HFFc6 (cell line): ENCODE results near the gene TF. TPM values are rescaled to one million over a fixed set of nuclear protein-coding genes. Genes with fewer than 3 reads are reported as not detected.
A peak's percentile ranks its signal among the peaks of the same experiment; 100 is the strongest.

Source experiments
- DNase-seq: peaks from one replicate; pipeline ENCODE4 v3.0.0-alpha.2; 2018
- H3K27ac Mint-ChIP-seq: 2 replicates; pipeline ENCODE4 v1.8.0; 2020; ENCODE audit warnings: mild to moderate bottlenecking, mixed read lengths
- H3K27me3 Mint-ChIP-seq: 2 replicates; pipeline ENCODE4 v1.8.0; 2021; ENCODE audit warnings: mild to moderate bottlenecking, moderate library complexity, mixed read lengths; ENCODE audit not compliant: insufficient read depth
- H3K36me3 Mint-ChIP-seq: 2 replicates; pipeline ENCODE4 v1.8.0; 2021; ENCODE audit warnings: low read depth, mixed read lengths
- H3K4me1 Mint-ChIP-seq: 2 replicates; pipeline ENCODE4 v1.8.0; 2020; ENCODE audit warnings: low read depth, mixed read lengths
- H3K4me3 Mint-ChIP-seq: 2 replicates; pipeline ENCODE4 v1.8.0; 2020; ENCODE audit warnings: mild to moderate bottlenecking, moderate library complexity, mixed read lengths
- H3K9me3 Mint-ChIP-seq: 2 replicates; pipeline ENCODE4 v1.8.0; 2020; ENCODE audit warnings: mild to moderate bottlenecking, mixed read lengths
- total RNA-seq, 6 experiments: library from RNA; stranded (reverse); fragmentation: NEBNext Ultra II Directional; extraction: Animal tissue kit (Norgen Biotek cat#: 25700); gene quantifications; 2 replicates in 1 of 6; 3 replicates in 5 of 6; pipeline ENCODE4 v1.2.3, GENCODE V29; 2021
- TF ChIP-seq, protein P1 (sequence below): fragments of 200-600 bp; sonication (generic); IDR thresholded peaks from 2 replicates; pipeline ENCODE4 v1.5.0; 2021; ENCODE audit warnings: antibody characterized with exemption, mild to moderate bottlenecking

TF gene
- total RNA-seq, 6 experiments from 2014 or later: under 0.01 to 0.13 (median 0.02) TPM; not detected in 1

DNA sequence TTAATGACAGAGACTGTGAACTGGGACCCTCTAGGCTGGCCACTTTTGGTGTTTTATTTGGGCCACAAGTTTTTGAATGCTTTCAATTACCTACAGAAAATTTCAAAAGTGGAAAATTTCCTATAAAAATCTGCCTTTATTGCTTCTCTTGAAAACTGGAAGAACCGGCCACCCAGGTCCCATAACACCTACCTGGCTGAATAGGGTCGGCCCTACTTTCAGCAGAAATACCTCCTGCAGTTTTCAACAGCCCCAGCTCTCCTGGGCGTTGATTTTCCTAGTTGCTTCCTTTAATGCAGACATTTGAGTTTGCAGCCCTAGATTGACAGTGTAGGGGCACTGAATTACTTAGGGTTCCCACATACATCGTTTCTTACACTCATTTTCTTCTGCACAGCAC, 58.7 kb downstream of the TF start:
- no peak overlapping the region; the same call in 1 of the 2 replicates for H3K27ac Mint-ChIP-seq
- no peaks in the 10 kb centered on the region for H3K9me3 Mint-ChIP-seq
- H3K27me3 Mint-ChIP-seq: peaks cover 7% of the 10 kb centered on the region; the same call in 1 of the 2 replicates
- H3K4me3 Mint-ChIP-seq: peak overlapping the region; percentile 98
- peaks cover 6% of the 10 kb centered on the region; the same call in 1 of the 2 replicates for H3K36me3 Mint-ChIP-seq
- TF ChIP-seq, protein P1, sequence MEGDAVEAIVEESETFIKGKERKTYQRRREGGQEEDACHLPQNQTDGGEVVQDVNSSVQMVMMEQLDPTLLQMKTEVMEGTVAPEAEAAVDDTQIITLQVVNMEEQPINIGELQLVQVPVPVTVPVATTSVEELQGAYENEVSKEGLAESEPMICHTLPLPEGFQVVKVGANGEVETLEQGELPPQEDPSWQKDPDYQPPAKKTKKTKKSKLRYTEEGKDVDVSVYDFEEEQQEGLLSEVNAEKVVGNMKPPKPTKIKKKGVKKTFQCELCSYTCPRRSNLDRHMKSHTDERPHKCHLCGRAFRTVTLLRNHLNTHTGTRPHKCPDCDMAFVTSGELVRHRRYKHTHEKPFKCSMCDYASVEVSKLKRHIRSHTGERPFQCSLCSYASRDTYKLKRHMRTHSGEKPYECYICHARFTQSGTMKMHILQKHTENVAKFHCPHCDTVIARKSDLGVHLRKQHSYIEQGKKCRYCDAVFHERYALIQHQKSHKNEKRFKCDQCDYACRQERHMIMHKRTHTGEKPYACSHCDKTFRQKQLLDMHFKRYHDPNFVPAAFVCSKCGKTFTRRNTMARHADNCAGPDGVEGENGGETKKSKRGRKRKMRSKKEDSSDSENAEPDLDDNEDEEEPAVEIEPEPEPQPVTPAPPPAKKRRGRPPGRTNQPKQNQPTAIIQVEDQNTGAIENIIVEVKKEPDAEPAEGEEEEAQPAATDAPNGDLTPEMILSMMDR: no peak
- DNase-seq: no peak
- H3K4me1 Mint-ChIP-seq: peaks cover 29% of the 10 kb centered on the region

DNA sequence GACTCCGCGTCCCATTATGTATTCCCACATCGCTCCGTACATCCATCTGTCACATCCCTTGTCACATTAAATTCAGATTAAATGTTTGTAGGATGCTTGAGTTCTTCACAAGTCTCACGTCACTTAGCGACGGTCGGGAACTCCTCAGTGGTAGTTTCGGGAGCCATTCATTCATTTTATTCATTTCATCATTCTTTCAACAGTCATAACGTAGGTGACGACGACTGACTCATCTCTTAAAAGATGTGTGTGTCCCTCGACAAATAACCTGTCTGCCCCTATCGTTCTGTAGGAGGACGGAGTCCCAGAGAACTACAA, 59.1 kb downstream of the TF start:
- Mint-ChIP-seq H3K27me3 (peaks cover 6% of the 10 kb centered on the region; the same call in 1 of the 2 replicates), H3K36me3 (peaks cover 6% of the 10 kb centered on the region; the same call in 1 of the 2 replicates), H3K27ac (peak overlapping the region; percentile 87), H3K4me3 (peak overlapping the region; percentile 98), H3K4me1 (peaks cover 25% of the 10 kb centered on the region), H3K9me3 (no peaks in the 10 kb centered on the region)
- DNase-seq: no peak
- TF ChIP-seq, protein P1: no peak

DNA sequence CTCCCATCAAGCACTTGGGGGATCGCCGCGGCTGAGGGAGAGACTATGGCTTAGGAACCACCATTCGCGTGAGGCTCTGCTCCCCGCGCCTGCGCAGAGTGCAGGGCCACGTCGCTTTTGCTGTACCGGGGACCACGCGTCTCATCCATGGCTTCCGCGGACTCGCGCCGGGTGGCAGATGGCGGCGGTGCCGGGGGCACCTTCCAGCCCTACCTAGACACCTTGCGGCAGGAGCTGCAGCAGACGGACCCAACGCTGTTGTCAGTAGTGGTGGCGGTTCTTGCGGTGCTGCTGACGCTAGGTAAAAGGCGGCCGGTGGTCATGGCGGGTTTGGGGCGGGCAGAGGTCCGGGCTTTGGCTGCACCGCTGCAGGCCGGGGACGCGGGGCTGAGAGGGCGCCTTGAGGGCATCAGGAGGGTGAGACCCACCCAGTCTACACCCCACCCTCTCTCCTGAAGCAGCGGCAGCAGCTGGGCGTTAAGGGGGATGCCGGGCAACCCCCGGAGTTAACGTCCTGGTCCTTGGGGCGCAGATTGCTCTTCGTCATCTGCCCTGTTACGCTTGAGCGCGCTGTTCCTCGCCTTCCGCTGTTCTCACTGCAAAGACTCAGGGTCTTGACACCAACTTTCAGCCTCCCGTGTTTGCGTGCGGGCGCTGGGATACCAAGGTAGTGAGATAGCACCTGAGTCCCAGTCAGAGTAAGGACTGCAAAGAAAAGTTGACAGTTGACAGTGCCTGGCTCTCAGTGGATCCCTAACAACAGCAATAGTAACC, 59.7 kb downstream of the TF start, which contains the start of gene SRPRB:
SRPRB (plus strand) TSS at position 114 of the 774 bp plus-strand sequence; CDS start at position 148, 34 bp downstream.
- Mint-ChIP-seq H3K36me3 (peaks cover 6% of the 10 kb centered on the region; the same call in 1 of the 2 replicates), H3K27me3 (peaks cover 3% of the 10 kb centered on the region; the same call in 1 of the 2 replicates), H3K9me3 (no peaks in the 10 kb centered on the region), H3K27ac (peak within 1 kb of the TSS; percentile 87), H3K4me1 (peaks cover 25% of the 10 kb centered on the region), H3K4me3 (peak within 1 kb of the TSS; percentile 98)
- TF ChIP-seq, protein P1: 0 out of 2 replicates have a peak, but pooled peaks have one; percentile 5
- peak; percentile 90 for DNase-seq

DNA sequence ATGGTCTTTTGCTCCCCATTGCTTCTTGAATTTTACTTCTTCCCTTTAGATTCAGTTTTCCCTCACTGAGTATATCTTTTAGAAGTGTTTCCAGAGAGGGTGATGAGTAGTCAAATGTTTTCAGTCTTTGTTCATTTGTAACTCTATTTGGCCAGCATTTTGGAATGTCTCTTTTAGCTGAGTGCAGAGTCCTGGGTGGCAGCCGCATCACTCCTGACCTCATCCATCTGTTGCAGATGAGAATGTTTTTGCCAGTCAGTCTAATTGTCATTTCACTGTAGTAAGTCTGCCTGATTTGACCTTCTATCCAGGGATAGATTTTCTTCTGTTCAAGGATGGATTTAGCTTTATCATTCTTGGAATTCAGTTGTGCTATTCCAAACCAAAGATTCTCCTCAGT, 66.7 kb downstream of the TF start:
- Mint-ChIP-seq H3K4me1 (peaks cover 15% of the 10 kb centered on the region), H3K9me3 (no peaks in the 10 kb centered on the region), H3K36me3 (peaks cover 20% of the 10 kb centered on the region; the same call in 1 of the 2 replicates), H3K27ac (peak overlapping the region; percentile 44), H3K4me3 (no peak overlapping the region), H3K27me3 (no peaks in the 10 kb centered on the region)
- TF ChIP-seq, protein P1: no peak
- DNase-seq: no peak

DNA sequence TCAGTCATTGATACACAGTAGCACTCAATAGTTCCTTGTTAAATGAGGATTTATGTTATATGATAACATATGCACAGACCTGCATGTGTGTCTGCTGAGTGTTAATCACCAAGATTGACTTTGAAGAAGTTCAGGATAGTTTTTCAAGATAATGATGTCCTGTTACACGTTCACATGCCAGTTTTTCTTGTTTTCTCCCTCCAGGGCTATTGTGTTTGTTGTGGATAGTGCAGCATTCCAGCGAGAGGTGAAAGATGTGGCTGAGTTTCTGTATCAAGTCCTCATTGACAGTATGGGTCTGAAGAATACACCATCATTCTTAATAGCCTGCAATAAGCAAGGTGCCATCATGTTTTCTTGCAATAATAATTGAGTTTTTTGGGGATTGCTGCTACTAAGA, 69.2 kb downstream of the TF start:
- H3K4me1 Mint-ChIP-seq: peaks cover 9% of the 10 kb centered on the region
- no peak overlapping the region for H3K4me3 Mint-ChIP-seq
- H3K36me3 Mint-ChIP-seq: peaks cover 15% of the 10 kb centered on the region; the same call in 1 of the 2 replicates
- H3K9me3 Mint-ChIP-seq: no peaks in the 10 kb centered on the region
- TF ChIP-seq, protein P1: no peak
- H3K27ac Mint-ChIP-seq: no peak overlapping the region
- DNase-seq: no peak
- H3K27me3 Mint-ChIP-seq: no peaks in the 10 kb centered on the region
